ENCODE data around the gene GSTM3. TPM values are rescaled to one million over a fixed set of nuclear protein-coding genes. Genes with fewer than 3 reads are reported as not detected.
A peak's percentile ranks its signal among the peaks of the same experiment; 100 is the strongest.

Gene GSTM3
- total and polyA plus RNA-seq, 9 of the 15 experiments (the other 6 are each of a cell fraction or from before 2014, with no cell fraction given): 3.9 to 24.5 (median 9.4) TPM

- TF ChIP-seq PHB2 (IDR thresholded peaks at IDR 0.05; ENCODE audit: low read depth) (peak; percentile 57; the same call in 1 of the 2 replicates), DMBX1 (CRISPR knock-in tag; IDR thresholded peaks at IDR 0.05; ENCODE audit: borderline replicate concordance) (peak; percentile 76; the same call in 1 of the 2 replicates), LEF1 (IDR thresholded peaks at IDR 0.05) (peak; percentile 83; the same call in 1 of the 2 replicates), FOXA1 (IDR thresholded peaks at IDR 0.05; ENCODE audit: borderline replicate concordance) (0 out of 2 replicates have a peak, but pooled peaks have one; percentile 36), PML (IDR thresholded peaks at IDR 0.05; ENCODE audit: low read length) (peak; percentile 71), HDAC3 (IDR thresholded peaks at IDR 0.05; ENCODE audit: borderline replicate concordance, partially characterized antibody) (peak; percentile 24), BCOR (IDR thresholded peaks at IDR 0.05) (0 out of 2 replicates have a peak, but pooled peaks have one; percentile 20), KDM1A (IDR thresholded peaks at IDR 0.05) (peak; percentile 56 to 82), ELF4 (CRISPR knock-in tag; IDR thresholded peaks at IDR 0.05) (0 out of 2 replicates have a peak, but pooled peaks have one; percentile 39), SOX6 (IDR thresholded peaks at IDR 0.05) (peak; percentile 93), JUND (IDR thresholded peaks at IDR 0.05; ENCODE audit: borderline replicate concordance, low read depth, low read length) (peak; percentile 75; the same call in 1 of the 2 replicates), JUND (tag; IDR thresholded peaks at IDR 0.05; ENCODE audit: borderline replicate concordance, low read depth, low read length) (peak; percentile 60; the same call in 1 of the 3 replicates), TRIM24 (IDR thresholded peaks at IDR 0.05) (peak; percentile 88 to 95), EHMT2 (IDR thresholded peaks at IDR 0.05) (peak; percentile 46), SMAD4 (CRISPR knock-in tag; conservative IDR thresholded peaks at IDR 0.05) (peak; percentile 71), BHLHE40 (IDR thresholded peaks at IDR 0.05; ENCODE audit: low read length) (peak; percentile 71), CSDE1 (IDR thresholded peaks at IDR 0.05) (no peak), CCNT2 (IDR thresholded peaks at IDR 0.05; ENCODE audit: borderline replicate concordance, extremely low read depth, insufficient read length, low read depth, low read length) (peak; percentile 53), ZNF436 (CRISPR knock-in tag; IDR thresholded peaks at IDR 0.05) (no peak), GATA2 (CRISPR knock-in tag; IDR thresholded peaks at IDR 0.05) (peak; percentile 94), TEAD4 (IDR thresholded peaks at IDR 0.05; ENCODE audit: low read length) (peak; percentile 92), TEAD4 (CRISPR knock-in tag; IDR thresholded peaks at IDR 0.05; ENCODE audit: borderline replicate concordance) (no peak), CXXC5 (CRISPR knock-in tag; IDR thresholded peaks at IDR 0.05) (peak; percentile 71), MECOM (CRISPR knock-in tag; IDR thresholded peaks at IDR 0.05) (no peak), RBM39 (optimal IDR thresholded peaks at IDR 0.05; ENCODE audit: low read depth, low read length) (no peak), ATF7 (IDR thresholded peaks at IDR 0.05) (peak; percentile 82), STAT5A (IDR thresholded peaks at IDR 0.05; ENCODE audit: borderline replicate concordance, low read length) (peak; percentile 75), MBD2 (IDR thresholded peaks at IDR 0.05; ENCODE audit: borderline replicate concordance, low read depth) (peak; percentile 28; the same call in 1 of the 2 replicates), BACH1 (tag; IDR thresholded peaks at IDR 0.05) (no peak), ARID1B (IDR thresholded peaks at IDR 0.05) (peak; percentile 95)
- TF ChIP-seq, protein P1, sequence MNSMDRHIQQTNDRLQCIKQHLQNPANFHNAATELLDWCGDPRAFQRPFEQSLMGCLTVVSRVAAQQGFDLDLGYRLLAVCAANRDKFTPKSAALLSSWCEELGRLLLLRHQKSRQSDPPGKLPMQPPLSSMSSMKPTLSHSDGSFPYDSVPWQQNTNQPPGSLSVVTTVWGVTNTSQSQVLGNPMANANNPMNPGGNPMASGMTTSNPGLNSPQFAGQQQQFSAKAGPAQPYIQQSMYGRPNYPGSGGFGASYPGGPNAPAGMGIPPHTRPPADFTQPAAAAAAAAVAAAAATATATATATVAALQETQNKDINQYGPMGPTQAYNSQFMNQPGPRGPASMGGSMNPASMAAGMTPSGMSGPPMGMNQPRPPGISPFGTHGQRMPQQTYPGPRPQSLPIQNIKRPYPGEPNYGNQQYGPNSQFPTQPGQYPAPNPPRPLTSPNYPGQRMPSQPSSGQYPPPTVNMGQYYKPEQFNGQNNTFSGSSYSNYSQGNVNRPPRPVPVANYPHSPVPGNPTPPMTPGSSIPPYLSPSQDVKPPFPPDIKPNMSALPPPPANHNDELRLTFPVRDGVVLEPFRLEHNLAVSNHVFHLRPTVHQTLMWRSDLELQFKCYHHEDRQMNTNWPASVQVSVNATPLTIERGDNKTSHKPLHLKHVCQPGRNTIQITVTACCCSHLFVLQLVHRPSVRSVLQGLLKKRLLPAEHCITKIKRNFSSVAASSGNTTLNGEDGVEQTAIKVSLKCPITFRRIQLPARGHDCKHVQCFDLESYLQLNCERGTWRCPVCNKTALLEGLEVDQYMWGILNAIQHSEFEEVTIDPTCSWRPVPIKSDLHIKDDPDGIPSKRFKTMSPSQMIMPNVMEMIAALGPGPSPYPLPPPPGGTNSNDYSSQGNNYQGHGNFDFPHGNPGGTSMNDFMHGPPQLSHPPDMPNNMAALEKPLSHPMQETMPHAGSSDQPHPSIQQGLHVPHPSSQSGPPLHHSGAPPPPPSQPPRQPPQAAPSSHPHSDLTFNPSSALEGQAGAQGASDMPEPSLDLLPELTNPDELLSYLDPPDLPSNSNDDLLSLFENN (IDR thresholded peaks at IDR 0.05; ENCODE audit: low read depth in 2 of 2, low read length in 2 of 2): peak in 1 of 2 experiments; percentile 63; a peak in 2 of 4 replicates
Measured at GRCh38 chr1:109725510-109725909, 15.3 kb downstream of the GSTM3 start (continued).
